Testis (tissue), 2 donors: Measurements from ENCODE around the gene TSHZ3.

Source experiments
- CTCF ChIP-seq, 3 experiments: fragments of 450-650 bp in 2 of 3; fragments of 200-600 bp in 1 of 3; sonication (generic) in 1 of 3; IDR thresholded peaks; one replicate each; pipeline ENCODE4 v1.5.1; 2016 to 2019; ENCODE audit warnings: antibody characterized with exemption in 3 of 3, mild to moderate bottlenecking in 2 of 3, moderate library complexity in 1 of 3
- POLR2A ChIP-seq: fragments of 450-650 bp; IDR thresholded peaks from one replicate; pipeline ENCODE4 v1.6.1; 2017; ENCODE audit warnings: antibody characterized with exemption, mild to moderate bottlenecking, moderate library complexity

- TF ChIP-seq CTCF (IDR thresholded peaks at IDR 0.05): no peak
- TF ChIP-seq POLR2A: no peak
These were observed 116.4 kb downstream of the TSHZ3 start for GRCh38 chr19:31232871-31233270.
